HG03558 (cell line): Measurements from ENCODE around the gene SAA4.
"Not testable (repeated sequence)": the region's sequence is repeated elsewhere in the genome, so short reads cannot be mapped to it uniquely, and the experiment has no call there.

ENCODE experiments used
- ATAC-seq: cut with Tn5 transposase; IDR thresholded peaks from one replicate; pipeline ENCODE4 v1.9.1; 2021; ENCODE audit warnings: moderate number of reproducible peaks; ENCODE audit not compliant: unreplicated experiment; ENCODE audit errors: extremely low read depth

The SAA4 gene

GRCh38 chr11:18196532-18196931, 40.1 kb downstream of the SAA4 start:
- no peak for ATAC-seq

- no peak for ATAC-seq
Observed at GRCh38 chr11:18193010-18193409, 43.6 kb downstream of the SAA4 start.

GRCh38 chr11:18191376-18191775, 45.2 kb downstream of the SAA4 start:
- no peak for ATAC-seq

- not testable (repeated sequence) for ATAC-seq
Observed at GRCh38 chr11:18189476-18190245, 46.9 kb downstream of the SAA4 start.

DNA sequence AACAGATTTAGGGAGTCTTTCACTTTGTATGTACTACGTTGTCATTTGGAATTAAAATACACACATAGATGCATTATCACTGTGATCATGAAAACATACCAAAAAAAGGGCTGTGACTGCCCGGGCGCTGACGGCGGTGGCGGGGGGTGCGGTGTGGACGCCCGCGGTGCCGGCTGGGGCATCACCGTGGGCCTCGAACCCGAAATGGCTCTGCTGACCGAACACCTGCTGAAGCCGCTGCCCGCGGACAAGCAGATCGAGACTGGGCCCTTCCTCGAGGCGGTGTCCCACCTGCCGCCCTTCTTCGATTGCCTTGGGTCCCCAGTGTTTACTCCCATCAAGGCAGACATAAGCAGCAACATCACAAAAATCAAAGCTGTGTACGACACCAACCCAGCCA, 47.8 kb downstream of the SAA4 start:
- ATAC-seq: no peak
